Endothelial cell of umbilical vein (primary cell): ENCODE results near the gene ATP13A4. TPM values are rescaled to one million over a fixed set of nuclear protein-coding genes. Genes with fewer than 3 reads are reported as not detected.

Source experiments
- BruUV-seq: library from RNA; stranded (reverse); fragments of 400-500 nt; replicated peaks from 2 replicates; lab custom pipeline; 2021; lab: Mats Ljungman, UMichigan
- CTCF ChIA-PET: fragments of 300-600, 350-600 bp; sonication (Branson Sonifier 250); formaldehyde crosslinking; loops from one replicate; lab custom pipeline; 2021; ENCODE audit warnings: antibody characterized with exemption, inconsistent platforms; lab: Charles Lee
- POLR2A ChIA-PET: fragments of 300-600, 350-600 bp; sonication (Branson Sonifier 250); formaldehyde crosslinking; loops from one replicate; lab custom pipeline; 2021; ENCODE audit warnings: antibody characterized with exemption, inconsistent platforms; lab: Charles Lee
- DNase-seq: peaks from one replicate; pipeline ENCODE4 v3.0.0-alpha.2; 2011; ENCODE audit warnings: low read depth, low spot score
- FAIRE-seq: peaks from 2 replicates; lab custom pipeline; 2011; peaks lifted over from hg19 to GRCh38; lab: Jason Lieb, UNC
- H2AFZ ChIP-seq: 2 replicates; pipeline ENCODE4 v1.6.0; 2012; ENCODE audit warnings: low read depth, low read length, control low read depth, inconsistent platforms
- H3K27ac ChIP-seq: 2 replicates; pipeline ENCODE4 v1.5.1; 2011; ENCODE audit warnings: low read depth, mild to moderate bottlenecking, control low read depth, low read length, moderate library complexity; ENCODE audit not compliant: insufficient read depth
- H3K27me3 ChIP-seq, 2 experiments: 2 replicates each; pipeline versions ENCODE4 v1.6.0 to v1.6.1; 2011; ENCODE audit warnings: low read length in 2 of 2, mixed read lengths in 1 of 2; ENCODE audit not compliant: control insufficient read depth in 2 of 2, insufficient read depth in 2 of 2
- H3K36me3 ChIP-seq, 2 experiments: 2 replicates in 1 of 2; 3 replicates in 1 of 2; pipeline ENCODE4 v1.5.1; 2011; ENCODE audit warnings: low read length in 2 of 2, mild to moderate bottlenecking in 1 of 2, moderate library complexity in 1 of 2; ENCODE audit not compliant: control insufficient read depth in 2 of 2, insufficient read depth in 2 of 2; ENCODE audit errors: extremely low read depth in 1 of 2
- H3K4me1 ChIP-seq: 3 replicates; pipeline ENCODE4 v1.5.1; 2011; ENCODE audit warnings: mild to moderate bottlenecking, low read length; ENCODE audit not compliant: control insufficient read depth, insufficient read depth; ENCODE audit errors: extremely low read depth
- H3K4me2 ChIP-seq: 2 replicates; pipeline ENCODE4 v1.6.1; 2011; ENCODE audit warnings: low read length, control low read depth, mixed read lengths; ENCODE audit not compliant: insufficient read depth
- H3K4me3 ChIP-seq, 3 experiments: fragments of 200-600 bp in 1 of 3; sonication (generic), shearing (Covaris generic) in 1 of 3; replicated peaks in 1 of 3; 2 replicates each; pipeline ENCODE4 v1.5.1; 2011 to 2016; ENCODE audit warnings: control low read depth in 3 of 3, low read length in 3 of 3, mild to moderate bottlenecking in 2 of 3, inconsistent platforms in 1 of 3, low read depth in 1 of 3, moderate library complexity in 1 of 3; ENCODE audit not compliant: insufficient read depth in 1 of 3
- H3K79me2 ChIP-seq: 2 replicates; pipeline ENCODE4 v1.6.0; 2012; ENCODE audit warnings: low read length, inconsistent platforms; ENCODE audit not compliant: control insufficient read depth, insufficient read depth
- H3K9ac ChIP-seq: replicated peaks from 2 replicates; pipeline ENCODE3; 2011; ENCODE audit warnings: low read length, control low read depth; ENCODE audit not compliant: insufficient read depth; ENCODE audit errors: extremely low read depth
- H3K9me1 ChIP-seq: replicated peaks from 3 replicates; pipeline ENCODE4 v1.6.0; 2011; ENCODE audit warnings: mild to moderate bottlenecking, low read length; ENCODE audit not compliant: control insufficient read depth, insufficient read depth; ENCODE audit errors: extremely low read depth
- H3K9me3 ChIP-seq: replicated peaks from 2 replicates; pipeline ENCODE4 v1.5.1; 2012; ENCODE audit warnings: low read length, inconsistent platforms; ENCODE audit not compliant: control insufficient read depth, insufficient read depth
- H4K20me1 ChIP-seq: replicated peaks from 2 replicates; pipeline ENCODE3; 2011; ENCODE audit warnings: mild to moderate bottlenecking, low read length; ENCODE audit not compliant: control insufficient read depth, insufficient read depth; ENCODE audit errors: extremely low read depth
- CTCF ChIP-seq, 2 donors: IDR thresholded peaks; 1 replicate in 1 of 2; 2 replicates in 1 of 2; pipeline ENCODE4 v1.5.1; 2011; ENCODE audit warnings: low read length in 2 of 2, mild to moderate bottlenecking in 2 of 2, moderate library complexity in 2 of 2, control low read depth in 1 of 2, inconsistent platforms in 1 of 2, low read depth in 1 of 2; ENCODE audit not compliant: insufficient read depth in 1 of 2; ENCODE audit errors: extremely low read depth in 1 of 2
- EZH2 ChIP-seq: IDR thresholded peaks from 2 replicates; pipeline ENCODE4 v1.6.1; 2012; ENCODE audit warnings: borderline replicate concordance, low read depth, mild to moderate bottlenecking, moderate library complexity, low read length, inconsistent platforms; ENCODE audit not compliant: severe bottlenecking
- FOS ChIP-seq: IDR thresholded peaks from 2 replicates; pipeline ENCODE4 v1.6.1; 2011; ENCODE audit warnings: mild to moderate bottlenecking, low read length, moderate library complexity, borderline replicate concordance; ENCODE audit not compliant: insufficient read depth
- GATA2 ChIP-seq: IDR thresholded peaks from 2 replicates; pipeline ENCODE4 v1.7.0; 2011; ENCODE audit warnings: low read depth, mild to moderate bottlenecking, moderate library complexity, mixed read lengths, low read length; ENCODE audit not compliant: insufficient read length, insufficient read depth
- JUN ChIP-seq: IDR thresholded peaks from 2 replicates; pipeline ENCODE4 v1.6.1; 2011; ENCODE audit warnings: borderline replicate concordance, low read depth; ENCODE audit not compliant: insufficient read length, insufficient read depth
- MAX ChIP-seq: IDR thresholded peaks from 2 replicates; pipeline ENCODE4 v1.6.1; 2011; ENCODE audit not compliant: insufficient read depth, insufficient read length
- MYC ChIP-seq: IDR thresholded peaks from one replicate; pipeline ENCODE4 v1.6.1; 2011; ENCODE audit warnings: mild to moderate bottlenecking, low read depth, low read length
- POLR2A ChIP-seq: IDR thresholded peaks from 2 replicates; pipeline ENCODE4 v1.6.1; 2012; ENCODE audit warnings: low read depth, mild to moderate bottlenecking, control low read depth, low read length
- POLR2AphosphoS5 ChIP-seq: IDR thresholded peaks from 2 replicates; pipeline ENCODE4 v1.6.1; 2012; ENCODE audit warnings: low read depth, mild to moderate bottlenecking, control low read depth, low read length, moderate library complexity; ENCODE audit not compliant: insufficient read depth
- dilution Hi-C: fragments of 300-500 bp; cut with MboI; formaldehyde crosslinking; loops from one replicate; pipeline ENCODE4 v1.15.0; 2019; ENCODE audit warnings: low sequenced_read_pairs; ENCODE audit not compliant: extremely low pct_ligation_motif_present
- intact Hi-C: fragments of 100-400 bp; cut with micrococcal nuclease; formaldehyde crosslinking; loops from one replicate; pipeline ENCODE4 v1.10.0; 2022
- polyA plus RNA-seq, 4 experiments: library from polyadenylated mRNA; depleted of rRNA in 3 of 4; stranded (reverse) in 3 of 4; unstranded in 1 of 4; fragments of >200 nt; gene quantifications; 2 replicates each; pipeline versions ENCODE4 v1.2.1 to v1.2.3, GENCODE V29; 2011 to 2012; ENCODE audit warnings: missing spikeins in 1 of 4
- total RNA-seq: library from RNA; stranded (reverse); gene quantifications from 2 replicates; pipeline ENCODE4 v1.2.3, GENCODE V29; 2021

Gene ATP13A4
- total and polyA plus RNA-seq, 2 donors (not counting 3 experiments of a cell fraction or from before 2014, with no cell fraction given), result not detected

GRCh38 chr3:193354423-193354822 is 200.3 kb downstream of the ATP13A4 start:
- dilution Hi-C loops, result no loop called here
- POLR2A ChIA-PET, result no interaction called here

More at GRCh38 chr3:193354423-193354822, 200.3 kb downstream of the ATP13A4 start:
- Histone ChIP-seq H3K79me2 (no peaks in the 10 kb centered on the region), H4K20me1 (no peaks in the 10 kb centered on the region), H3K27ac (no peak overlapping the region), H3K9me3 (no peaks in the 10 kb centered on the region), H3K36me3 (no peaks in the 10 kb centered on the region), H3K9me1 (no peaks in the 10 kb centered on the region), H3K4me1 (no peaks in the 10 kb centered on the region), H3K4me3 (no peak overlapping the region), H3K4me2 (no peak overlapping the region), H2AFZ (no peak overlapping the region), H3K27me3 (no peaks in the 10 kb centered on the region), H3K9ac (no peak overlapping the region)
- no peak for FAIRE-seq
- intact Hi-C loops, result no loop called here
- DNase-seq, result no peak
- CTCF ChIA-PET, result no interaction called here
- no TSS peak for BruUV-seq
- TF ChIP-seq CTCF (IDR thresholded peaks at IDR 0.05; ENCODE audit: extremely low read depth in 1 of 2, insufficient read depth in 1 of 2, low read depth in 1 of 2, low read length in 2 of 2), result no peak
- no peak for TF ChIP-seq POLR2A
- no peak for TF ChIP-seq MAX
- TF ChIP-seq EZH2, result no peak
- TF ChIP-seq MYC, result no peak
- no peak for TF ChIP-seq FOS
- no peak for TF ChIP-seq JUN
- TF ChIP-seq POLR2AphosphoS5, result no peak
- TF ChIP-seq GATA2, result no peak

Other genes starting within 250 kb of the ATP13A4 start
- gene ATP13A5, start 176.1 kb downstream of the ATP13A4 start, total RNA-seq, result not detected in 2 replicates
- not detected in 2 replicates for gene ATP13A5, start 176.1 kb downstream of the ATP13A4 start, polyA plus RNA-seq
- 57.8 and 62.0 TPM in 2 replicates for gene OPA1, start 38.3 kb upstream of the ATP13A4 start, total RNA-seq
- 8.1 and 10.0 TPM in 2 replicates for gene OPA1, start 38.3 kb upstream of the ATP13A4 start, polyA plus RNA-seq